Activated effector memory CD4-positive, alpha-beta T cell treated with anti-CD3 and anti-CD28 coated beads, Interleukin-2, amount 50 U/mL, for 16 hours (primary cell): ENCODE results near the gene AQP12B.
"Not testable (repeated sequence)": the region's sequence is repeated elsewhere in the genome, so short reads cannot be mapped to it uniquely, and the experiment has no call there.

ENCODE experiments used
- DNase-seq: peaks from one replicate; pipeline ENCODE4 v3.0.0-alpha.2; 2020

The AQP12B gene

GRCh38 chr2:240680185-240680584 lies 2.5 kb downstream of the AQP12B start:
- not testable (repeated sequence) for DNase-seq

GRCh38 chr2:240678909-240679308 lies 3.8 kb downstream of the AQP12B start:
- not testable (repeated sequence) for DNase-seq

GRCh38 chr2:240678043-240678442 lies 4.6 kb downstream of the AQP12B start:
- not testable (repeated sequence) for DNase-seq

- not testable (repeated sequence) for DNase-seq
Observed at GRCh38 chr2:240675345-240675744, 7.3 kb downstream of the AQP12B start.

GRCh38 chr2:240674461-240675184 lies 8.1 kb downstream of the AQP12B start:
- not testable (repeated sequence) for DNase-seq

GRCh38 chr2:240672701-240673190 lies 9.9 kb downstream of the AQP12B start:
- DNase-seq = no peak

- DNase-seq = no peak
Observed at GRCh38 chr2:240672076-240672700, 10.5 kb downstream of the AQP12B start.

- DNase-seq = no peak
Observed at GRCh38 chr2:240670950-240671349, 11.7 kb downstream of the AQP12B start.

- DNase-seq = no peak
Observed at GRCh38 chr2:240670402-240670801, 12.3 kb downstream of the AQP12B start.

GRCh38 chr2:240664622-240665021 lies 18.1 kb downstream of the AQP12B start:
- DNase-seq = no peak

- no peak for DNase-seq
Observed at GRCh38 chr2:240663546-240664190, 19.0 kb downstream of the AQP12B start.

- no peak for DNase-seq
Observed at GRCh38 chr2:240662681-240663080, 20.0 kb downstream of the AQP12B start.

GRCh38 chr2:240659883-240660282 lies 22.8 kb downstream of the AQP12B start:
- DNase-seq = not testable (repeated sequence)

- no peak for DNase-seq
Observed at GRCh38 chr2:240655931-240656886, 26.5 kb downstream of the AQP12B start.

- no peak for DNase-seq
Observed at GRCh38 chr2:240651185-240651584, 31.5 kb downstream of the AQP12B start.

GRCh38 chr2:240650254-240650965 lies 32.3 kb downstream of the AQP12B start:
- DNase-seq = no peak

GRCh38 chr2:240649331-240649730 lies 33.4 kb downstream of the AQP12B start:
- no peak for DNase-seq

- DNase-seq = no peak
Observed at GRCh38 chr2:240648650-240649275, 33.9 kb downstream of the AQP12B start.

GRCh38 chr2:240648155-240648649 lies 34.5 kb downstream of the AQP12B start:
- DNase-seq = no peak

GRCh38 chr2:240647503-240648154 lies 35.1 kb downstream of the AQP12B start:
- no peak for DNase-seq
